HG02981 (cell line): ENCODE measurements around the gene ZNF608.

ENCODE experiments used
- ATAC-seq: cut with Tn5 transposase; IDR thresholded peaks from one replicate; pipeline ENCODE4 v1.9.1; 2021; ENCODE audit warnings: mild to moderate bottlenecking, moderate library complexity; ENCODE audit not compliant: unreplicated experiment

ZNF608 gene

DNA sequence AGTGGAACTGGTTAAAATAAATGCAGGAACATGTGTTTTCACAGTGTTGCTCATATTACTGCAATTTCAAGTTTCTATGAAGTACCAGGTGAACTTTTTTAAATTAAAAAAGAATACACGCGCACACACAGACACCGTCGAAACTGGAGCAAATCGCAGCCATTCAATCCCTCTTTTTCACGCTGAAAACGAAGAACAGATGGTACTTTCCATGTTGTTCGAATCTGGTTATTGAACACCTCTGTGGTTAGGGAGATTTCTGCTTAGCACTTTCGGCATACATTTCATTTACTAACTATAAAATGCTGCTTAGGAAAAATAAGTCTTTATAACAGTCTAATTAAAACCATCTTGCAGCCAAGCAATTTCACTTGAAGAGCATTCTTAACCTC is 6.8 kb downstream of the ZNF608 start:
- no peak for ATAC-seq

DNA sequence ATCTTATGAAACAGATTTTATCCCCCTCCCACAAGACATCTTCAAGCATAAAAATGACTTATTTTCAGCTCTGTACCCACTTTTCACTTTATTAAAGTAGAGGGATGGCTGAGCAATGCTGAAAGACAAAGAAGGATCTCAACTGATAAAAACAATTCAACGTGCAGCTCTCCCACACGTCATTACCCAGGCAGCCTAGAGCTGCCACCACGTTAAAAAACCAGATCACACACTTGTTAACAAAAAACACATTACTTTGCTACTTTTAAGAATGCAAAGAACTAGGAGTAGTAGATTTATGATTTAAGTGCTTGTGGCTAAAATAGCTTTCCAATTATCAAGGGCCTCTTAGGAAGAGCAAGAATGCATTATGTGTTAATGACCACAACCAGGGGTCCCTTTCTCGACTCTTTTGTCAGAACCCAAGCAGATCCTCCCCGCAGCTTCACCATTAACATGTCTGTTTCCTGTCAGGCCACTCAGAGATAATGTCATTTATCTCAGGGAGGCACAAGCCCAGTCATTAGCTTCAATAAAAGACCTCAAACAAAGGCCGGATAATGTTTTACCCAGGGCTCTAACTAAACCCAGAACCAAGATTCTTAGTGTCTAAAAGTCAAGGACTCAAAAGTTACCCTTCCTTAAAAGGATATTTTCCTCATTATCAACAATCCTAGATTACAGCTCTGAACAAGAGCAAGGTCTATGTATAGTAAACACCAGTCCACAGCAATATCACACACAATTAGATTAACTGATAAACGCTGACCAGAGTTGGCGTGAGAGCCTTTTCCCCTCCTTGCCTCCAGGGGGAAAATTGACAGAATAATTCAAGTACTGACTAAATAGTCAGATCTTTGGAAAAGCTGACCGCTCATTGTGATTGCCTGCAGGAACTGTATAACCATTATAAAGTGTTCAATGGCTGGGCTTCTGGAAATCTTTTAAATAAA is 7.5 kb downstream of the ZNF608 start:
- no peak for ATAC-seq

DNA sequence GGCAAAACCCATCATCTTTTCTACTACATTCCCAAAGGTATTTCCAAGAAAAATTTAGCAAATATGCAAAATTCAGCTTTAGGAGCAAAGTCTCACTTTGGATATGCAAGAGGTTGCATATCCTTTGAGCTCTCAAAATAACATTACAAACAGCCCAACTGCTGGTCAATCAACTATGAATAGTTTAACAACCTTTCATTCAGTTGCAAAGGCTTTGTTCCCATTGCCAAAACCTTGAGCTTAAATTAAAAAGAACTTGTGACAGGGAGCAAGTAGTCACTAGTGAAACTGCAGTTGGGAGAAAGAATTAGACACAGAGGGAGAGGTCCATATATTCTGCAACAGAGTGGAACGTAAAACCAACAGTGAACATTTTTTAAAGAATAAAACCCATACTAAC is 8.8 kb downstream of the ZNF608 start:
- ATAC-seq = no peak

DNA sequence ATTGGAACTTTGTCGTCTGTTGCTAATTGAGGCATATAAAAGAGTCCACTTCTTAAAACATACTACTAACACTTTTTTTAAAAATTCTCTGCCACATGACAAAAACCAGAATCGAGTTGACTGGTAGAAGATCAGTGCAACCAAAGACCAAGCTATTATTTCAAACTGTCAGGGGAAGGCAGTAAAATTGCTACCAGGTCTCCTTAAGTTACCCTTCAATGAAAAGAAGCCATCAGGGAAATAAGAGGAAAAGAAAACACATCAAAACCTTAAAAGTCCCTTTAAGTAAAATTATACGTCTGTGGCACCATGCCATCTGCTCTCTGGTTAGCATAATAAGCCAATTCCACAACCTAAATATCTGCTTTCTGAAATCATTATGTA is 9.6 kb downstream of the ZNF608 start:
- ATAC-seq = no peak

DNA sequence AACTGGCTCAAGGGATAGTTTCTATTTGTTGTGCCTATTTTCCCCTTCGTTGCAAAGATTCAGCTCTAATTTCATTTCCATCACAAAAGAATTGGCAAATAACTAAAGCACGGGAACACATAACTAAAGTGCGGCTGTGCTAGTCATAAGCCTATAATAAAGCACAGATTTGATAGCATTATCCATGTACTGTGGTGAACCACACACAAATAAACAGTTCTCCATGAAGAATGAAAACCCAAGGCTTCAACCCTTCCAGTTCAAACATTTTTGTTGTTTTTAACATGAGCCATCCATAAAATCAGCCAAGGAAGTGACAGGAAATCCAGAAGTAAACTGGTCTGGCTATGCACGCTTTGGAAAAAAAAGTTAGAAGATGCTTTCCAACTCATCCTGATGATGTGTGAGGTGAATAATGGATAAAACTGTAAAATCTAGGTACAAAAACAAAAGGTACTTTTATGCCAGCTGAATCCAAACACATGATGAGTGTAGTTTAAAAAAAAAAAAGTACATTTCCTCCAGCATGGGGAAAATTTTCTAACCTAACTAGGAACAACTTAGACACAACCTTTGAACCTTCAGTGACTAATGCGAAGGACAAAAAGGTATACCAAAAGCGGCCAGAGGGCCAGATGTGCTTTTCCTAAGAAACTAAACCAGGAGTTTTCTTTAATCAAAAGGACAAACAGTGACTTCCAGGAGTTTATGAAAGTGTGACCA is 10.2 kb downstream of the ZNF608 start:
- no peak for ATAC-seq

DNA sequence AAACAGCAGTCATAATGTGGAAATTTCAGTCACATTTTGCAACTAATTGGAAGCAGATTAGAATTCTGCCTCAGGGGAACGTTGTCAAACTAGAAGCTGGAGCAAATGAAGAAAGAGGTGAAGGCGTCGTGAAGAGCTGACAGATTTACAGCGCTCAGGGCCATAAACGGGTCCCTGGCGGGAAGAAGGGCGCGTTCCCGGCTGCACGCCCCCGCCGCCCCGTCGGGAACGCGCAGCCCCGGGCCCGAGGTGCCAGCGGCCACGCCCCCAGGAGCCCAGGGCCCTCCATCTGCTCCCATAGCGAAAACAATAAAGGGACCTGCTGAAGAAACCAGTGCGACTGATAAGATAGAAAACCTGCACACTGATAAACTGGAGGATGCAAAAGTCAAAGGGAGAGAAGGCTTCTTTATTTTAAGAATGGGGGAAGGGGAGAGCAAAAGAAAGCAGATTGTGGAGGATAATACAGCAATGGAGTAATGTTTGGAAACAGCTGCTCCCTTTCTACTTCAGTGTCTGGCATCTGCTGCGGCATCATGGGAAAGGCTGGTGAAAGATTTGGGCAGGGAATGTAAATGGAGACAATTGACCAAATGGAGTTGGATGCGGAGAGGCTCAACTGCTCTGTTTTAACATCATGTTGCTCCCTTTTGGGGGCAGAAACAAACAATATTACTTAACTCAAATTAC is 11.1 kb downstream of the ZNF608 start:
- ATAC-seq = no peak

DNA sequence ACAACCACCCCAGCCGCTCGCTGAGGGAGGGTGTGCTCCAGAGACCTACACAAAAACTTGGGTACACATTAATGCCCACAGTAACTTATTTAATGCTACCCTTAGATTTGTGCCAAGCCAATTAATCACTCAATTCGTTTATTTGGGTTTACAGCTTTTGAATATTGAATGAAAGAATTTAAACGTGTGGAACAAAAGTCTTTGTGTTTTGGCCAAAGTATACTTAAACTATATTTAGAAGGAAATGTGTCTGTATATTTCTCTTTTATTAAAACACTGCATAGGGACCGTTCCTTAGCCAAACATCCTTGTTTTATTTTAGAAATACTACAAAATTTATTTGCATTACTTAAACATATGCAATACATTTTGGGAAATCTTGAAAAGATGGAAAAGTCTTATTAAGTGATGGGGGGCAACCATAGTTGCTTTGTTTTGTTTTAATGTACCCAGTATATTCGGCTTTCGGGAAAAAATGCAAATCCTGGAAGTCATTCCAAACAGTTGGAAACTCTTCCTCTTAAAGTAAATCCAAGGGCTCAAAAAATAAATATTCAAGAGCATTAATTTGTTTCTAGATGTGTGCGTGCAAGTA is 11.8 kb downstream of the ZNF608 start:
- ATAC-seq = no peak

DNA sequence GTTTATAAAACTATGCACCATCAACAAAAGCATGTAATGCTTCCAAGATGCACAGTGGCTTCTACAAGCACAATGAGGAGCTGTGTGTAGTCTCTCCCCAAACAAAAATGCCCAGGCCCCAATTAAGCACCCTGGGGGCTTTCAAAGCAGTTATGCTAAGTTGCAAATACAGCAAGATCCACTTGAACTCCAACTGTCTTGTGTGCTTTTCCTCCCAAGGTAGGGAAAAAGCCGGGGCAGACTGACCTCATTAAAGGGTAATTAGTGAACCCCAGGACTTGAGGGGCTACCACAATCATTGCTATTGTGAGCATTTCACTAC is 13.1 kb downstream of the ZNF608 start:
- no peak for ATAC-seq

DNA sequence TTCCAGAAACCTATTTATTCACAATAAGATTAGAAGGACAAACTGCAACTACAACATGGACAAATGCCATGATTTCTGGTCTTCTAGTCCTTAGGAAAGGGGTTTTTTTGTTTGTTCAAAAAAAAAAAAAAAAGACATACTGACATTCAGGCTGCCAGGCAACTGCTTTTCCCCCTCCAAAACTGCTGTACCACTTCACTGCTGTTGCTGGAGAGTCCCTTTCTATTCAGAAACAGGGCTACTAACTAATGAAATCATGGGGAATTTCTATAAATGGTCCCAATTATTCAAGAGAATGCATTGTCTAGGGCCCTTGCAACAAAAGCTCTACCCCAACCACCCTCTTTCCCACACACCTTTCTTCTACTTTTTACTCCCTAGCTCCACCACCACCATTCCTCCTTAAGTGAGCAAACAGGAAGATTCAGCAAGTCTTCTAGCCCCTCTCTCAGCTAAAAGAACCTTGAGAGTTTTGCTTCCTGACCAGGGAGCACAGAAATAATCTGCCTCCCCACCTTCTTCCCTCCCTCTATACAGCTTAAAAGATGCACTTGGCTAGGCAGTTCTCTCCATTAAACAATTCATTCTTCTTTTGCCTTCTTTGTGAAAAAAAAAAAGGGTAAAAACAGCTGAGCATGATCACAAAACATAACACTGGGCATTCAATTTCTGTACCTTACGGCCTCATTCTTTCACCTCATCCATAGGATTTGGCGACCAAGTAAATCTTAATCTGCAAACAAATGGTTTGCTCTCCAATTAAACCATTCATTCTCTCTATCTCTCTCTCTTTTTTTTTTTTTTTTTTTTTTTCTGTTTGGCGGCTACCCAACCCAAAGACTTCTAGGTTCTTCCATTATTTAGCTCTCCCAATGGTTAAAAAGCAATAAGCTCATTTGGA is 13.8 kb downstream of the ZNF608 start:
- no peak for ATAC-seq

DNA sequence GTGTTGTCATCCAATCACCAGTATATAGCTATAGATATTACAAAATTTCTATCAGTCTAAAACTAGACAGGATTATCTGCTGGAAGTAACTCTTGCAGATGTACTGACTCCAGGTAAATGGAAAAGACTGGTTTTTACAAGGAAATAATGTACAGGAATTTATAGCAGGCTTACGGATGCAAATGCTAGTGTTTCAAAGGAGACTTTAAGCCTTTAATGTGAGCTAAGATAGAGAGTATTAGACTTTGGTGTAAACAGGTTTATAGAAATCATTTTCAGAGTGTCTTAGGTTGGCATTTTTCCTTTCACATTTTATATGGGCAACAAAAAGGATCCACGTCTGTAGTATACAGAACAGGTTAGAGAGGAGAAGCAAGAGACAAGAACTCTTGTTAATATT is 16.1 kb downstream of the ZNF608 start:
- no peak for ATAC-seq

DNA sequence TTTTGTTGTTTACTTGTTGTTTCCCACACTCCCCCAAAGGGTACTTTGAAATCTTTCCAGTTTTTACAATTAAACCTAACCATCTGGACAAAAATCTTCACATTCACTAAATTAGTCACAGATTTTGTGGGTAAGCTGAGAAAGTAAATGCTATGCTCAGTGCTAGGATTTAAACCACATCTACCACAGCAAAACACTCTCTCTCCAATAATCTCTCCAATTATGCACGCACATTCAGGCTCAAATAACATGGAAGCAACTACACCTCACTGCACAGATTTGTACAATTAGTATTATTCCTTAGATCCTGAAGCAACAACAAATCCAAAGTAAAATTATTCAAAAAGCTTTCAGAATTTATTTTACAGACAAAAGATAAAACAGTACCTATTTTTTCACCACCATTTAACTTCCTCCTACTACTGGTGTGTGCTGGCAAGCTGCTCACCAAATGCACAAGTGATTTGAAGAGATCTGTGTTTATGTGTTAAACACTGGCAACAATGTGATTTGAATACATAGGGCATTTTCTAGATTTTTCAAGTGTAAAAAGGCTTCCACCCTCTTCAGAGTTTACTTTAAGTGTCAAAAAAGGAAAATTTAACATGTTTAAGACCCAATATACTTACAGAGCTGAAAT is 16.6 kb downstream of the ZNF608 start:
- ATAC-seq = no peak

DNA sequence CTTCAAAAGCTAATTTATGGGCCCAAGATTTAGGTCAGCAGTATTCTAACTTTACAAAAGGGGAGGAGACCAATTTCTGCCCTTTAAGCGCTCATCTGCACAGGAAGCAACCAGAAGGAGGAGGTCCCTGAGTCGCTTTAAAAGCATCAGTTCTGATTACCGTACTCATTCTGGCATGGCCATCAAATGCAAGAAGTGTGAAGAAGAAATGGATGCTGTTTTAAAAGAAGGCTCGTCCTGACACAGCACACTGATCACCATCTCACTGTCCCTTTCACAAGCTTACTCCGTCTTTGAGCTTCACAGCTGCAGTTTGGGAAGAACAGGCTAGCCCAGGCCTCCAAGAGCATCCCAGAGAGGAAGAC is 17.5 kb downstream of the ZNF608 start:
- ATAC-seq = no peak

DNA sequence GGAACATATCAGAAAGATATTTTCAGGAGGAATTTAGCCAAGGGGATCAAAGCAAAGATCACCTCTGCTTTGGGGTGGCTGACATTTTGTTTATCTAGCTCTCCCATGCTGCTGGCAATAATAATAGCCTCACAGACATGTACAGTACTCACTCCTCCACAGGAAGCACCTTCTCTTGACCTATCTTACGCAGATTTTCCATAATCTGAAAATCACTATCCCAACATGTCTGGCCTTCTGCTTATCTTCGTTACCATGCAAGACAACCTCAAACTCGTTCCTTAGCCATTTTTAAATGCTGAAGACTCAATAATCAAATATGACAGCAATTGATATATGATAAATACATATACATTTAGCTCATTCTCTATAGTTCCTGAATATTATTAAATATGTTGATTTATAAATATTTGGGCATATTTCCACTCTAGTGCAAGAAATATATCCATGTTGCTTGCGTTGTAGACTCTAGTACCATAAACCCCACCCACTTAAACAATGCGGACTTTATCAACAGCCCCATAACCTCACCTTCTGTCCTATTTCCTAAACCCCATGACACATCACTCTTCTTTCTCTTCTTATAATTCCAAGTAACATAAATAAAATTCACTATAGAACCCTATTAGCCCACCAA is 18.0 kb downstream of the ZNF608 start:
- no peak for ATAC-seq

DNA sequence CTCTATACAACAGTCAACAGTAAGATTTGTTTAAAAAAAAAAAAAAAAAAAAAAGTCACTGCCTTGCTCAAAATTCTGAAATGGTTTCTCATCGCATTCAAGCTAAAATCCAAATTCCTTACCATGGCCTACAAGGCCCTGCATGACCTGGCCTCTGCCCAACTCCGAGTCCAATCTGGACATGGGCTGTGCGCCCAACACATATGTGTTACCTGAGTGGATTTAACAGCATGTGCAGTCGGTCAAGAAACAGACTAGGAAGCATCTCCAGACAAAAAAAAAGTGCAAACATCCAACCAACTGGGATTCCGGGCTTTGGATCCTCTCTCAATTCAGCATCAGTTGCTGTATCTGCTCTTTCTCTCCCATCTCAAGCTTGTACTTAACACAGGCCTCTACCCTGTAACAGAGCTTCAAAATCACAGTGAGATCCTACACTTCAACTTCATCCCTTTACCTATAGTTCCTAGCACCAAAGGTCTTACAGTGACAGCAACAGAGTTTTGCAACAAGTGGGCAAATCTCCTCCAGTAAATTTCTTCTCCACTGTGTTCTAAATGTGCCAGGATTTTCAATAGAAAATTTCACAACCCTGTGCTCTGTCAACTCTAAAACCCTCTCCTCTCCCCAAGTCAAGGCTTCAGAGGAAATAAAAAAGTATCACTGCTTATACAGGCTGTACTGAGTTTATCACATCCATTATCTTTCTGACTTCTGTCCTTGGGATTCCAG is 19.6 kb downstream of the ZNF608 start:
- ATAC-seq = no peak

DNA sequence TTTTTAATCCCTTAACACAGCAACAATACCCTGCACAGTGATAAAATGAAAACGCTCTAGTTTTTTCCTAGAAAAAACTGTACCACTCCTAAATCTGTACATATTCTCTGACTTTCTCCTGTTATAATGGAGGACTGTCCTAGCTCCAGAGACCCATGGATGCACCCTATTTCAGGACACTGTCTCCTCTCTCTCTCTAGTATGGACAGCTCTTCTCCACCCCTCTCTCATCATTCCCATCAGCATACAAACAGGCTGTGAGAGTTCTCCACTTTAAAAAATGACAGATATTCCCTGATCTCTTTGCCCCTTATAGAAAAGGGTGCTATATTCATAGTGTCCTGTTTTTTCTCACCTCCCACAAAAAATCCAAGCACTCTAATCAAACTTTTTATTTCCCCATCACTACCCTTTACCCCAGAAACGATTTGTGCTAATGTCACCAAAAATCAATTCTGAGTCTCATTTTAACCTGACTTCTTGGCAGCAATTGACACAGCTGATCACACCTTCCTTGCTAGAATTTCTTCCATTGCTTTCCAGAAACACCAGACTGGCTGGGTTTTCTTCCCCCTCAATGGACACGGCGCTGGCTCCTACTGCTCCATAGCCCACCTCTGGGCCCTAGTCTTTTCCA is 20.7 kb downstream of the ZNF608 start:
- no peak for ATAC-seq

DNA sequence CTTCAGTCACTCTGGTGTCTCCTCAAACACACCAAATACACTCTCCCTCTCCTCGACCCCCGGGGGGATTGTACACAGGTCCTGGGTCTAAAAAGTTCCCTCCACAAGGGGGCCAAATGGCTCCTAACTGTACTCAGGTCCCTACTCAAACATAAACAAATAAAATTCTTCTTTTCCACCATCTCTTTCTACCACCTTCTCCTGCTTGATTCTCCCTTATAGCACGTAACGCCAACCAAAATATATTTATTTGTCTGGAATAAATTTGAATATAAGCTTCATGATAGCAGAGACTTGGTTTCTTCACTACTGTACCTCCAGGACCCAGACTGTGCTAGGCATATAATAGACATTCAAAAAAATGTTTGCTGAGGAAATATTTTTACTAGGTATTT is 21.4 kb downstream of the ZNF608 start:
- ATAC-seq = no peak

DNA sequence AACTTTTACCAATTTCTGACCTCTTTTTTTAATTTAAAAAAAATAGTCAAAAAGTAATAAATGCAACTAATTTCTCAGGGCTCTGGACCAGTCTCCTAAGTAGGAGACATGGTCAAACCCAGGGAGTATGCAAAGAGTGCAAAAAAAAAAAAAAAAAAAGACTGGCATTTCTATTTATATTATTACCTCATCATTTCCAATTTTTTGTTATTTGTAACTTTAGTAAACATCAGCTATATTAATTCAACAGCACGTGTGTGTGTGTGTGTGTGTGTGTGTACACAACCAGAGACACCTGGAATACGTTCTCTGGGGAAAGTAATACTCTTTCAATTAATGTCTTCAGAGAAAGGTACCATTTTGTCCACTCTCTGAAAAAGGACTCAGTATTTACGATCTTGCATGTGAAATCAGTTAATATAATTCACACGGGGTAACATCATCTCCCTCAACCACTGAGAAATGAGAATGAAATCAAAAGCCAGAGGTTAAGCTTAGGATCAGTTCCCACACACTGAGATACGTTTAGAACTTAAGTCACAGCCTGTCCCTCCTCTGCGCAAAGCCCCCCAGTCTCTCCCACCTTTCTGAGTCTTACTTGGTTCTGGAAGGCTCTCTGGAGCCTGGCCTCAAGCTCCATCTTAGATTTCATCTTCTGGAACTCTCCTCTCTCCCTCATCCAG is 21.9 kb downstream of the ZNF608 start:
- no peak for ATAC-seq

DNA sequence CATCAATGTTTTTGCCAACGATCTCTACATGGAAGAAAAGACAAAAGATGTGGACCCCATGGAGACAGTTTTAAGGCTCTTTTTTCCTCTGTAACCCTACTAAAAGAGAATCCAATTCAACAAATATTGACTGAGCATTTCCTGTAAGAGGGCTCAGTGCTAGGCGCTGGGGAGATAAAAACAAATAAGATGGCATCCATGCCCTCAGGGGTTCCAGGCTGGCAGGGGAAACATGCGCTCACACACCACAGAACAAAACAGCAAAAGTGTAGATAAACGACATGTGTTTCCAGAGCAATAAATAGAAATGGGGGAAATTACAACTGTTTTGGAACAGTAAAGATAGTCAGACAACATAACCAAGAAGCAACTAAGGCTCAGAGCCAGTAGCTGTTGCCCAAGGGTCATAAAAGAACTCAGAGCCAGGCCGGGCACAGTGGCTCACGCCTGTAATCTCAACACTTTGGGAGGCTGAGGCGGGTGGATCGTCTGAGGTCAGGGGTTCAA is 25.2 kb downstream of the ZNF608 start:
- ATAC-seq = no peak
